IPS DF 6.9 (cell line): ENCODE measurements around the gene ARHGAP21.
"Not testable (repeated sequence)": the region's sequence is repeated elsewhere in the genome, so short reads cannot be mapped to it uniquely, and the experiment has no call there.

Experiments used
- DNase-seq: peaks from one replicate; pipeline ENCODE4 v3.0.0-alpha.2; 2013; ENCODE audit warnings: low read depth, low spot score
- H3K27ac ChIP-seq: one replicate; pipeline ENCODE4 v1.5.1; 2013; ENCODE audit warnings: low read length, control low read depth
- H3K27me3 ChIP-seq: 2 replicates; pipeline ENCODE4 v1.6.1; 2013; ENCODE audit warnings: mild to moderate bottlenecking, low read length; ENCODE audit not compliant: control insufficient read depth, insufficient read depth
- H3K36me3 ChIP-seq: 2 replicates; pipeline ENCODE4 v1.6.1; 2013; ENCODE audit warnings: low read length; ENCODE audit not compliant: control insufficient read depth, insufficient read depth
- H3K4me1 ChIP-seq: 2 replicates; pipeline ENCODE4 v1.6.1; 2013; ENCODE audit warnings: low read length; ENCODE audit not compliant: control insufficient read depth, insufficient read depth
- H3K4me3 ChIP-seq: 2 replicates; pipeline ENCODE4 v1.5.1; 2013; ENCODE audit warnings: mild to moderate bottlenecking, low read length
- H3K9me3 ChIP-seq: 2 replicates; pipeline ENCODE4 v1.6.1; 2013; ENCODE audit warnings: low read length, inconsistent platforms; ENCODE audit not compliant: control insufficient read depth, insufficient read depth
- WGBS: extraction: QIAGEN DNeasy Blood & Tissue Kit; methylation state at CpG from one replicate; pipeline ENCODE4 v1.1.7; 2013; ENCODE audit warnings: mixed read lengths, missing lambda C conversion rate; ENCODE audit not compliant: insufficient read length, insufficient coverage; 5-methylcytosine and 5-hydroxymethylcytosine counted together

Gene ARHGAP21

DNA sequence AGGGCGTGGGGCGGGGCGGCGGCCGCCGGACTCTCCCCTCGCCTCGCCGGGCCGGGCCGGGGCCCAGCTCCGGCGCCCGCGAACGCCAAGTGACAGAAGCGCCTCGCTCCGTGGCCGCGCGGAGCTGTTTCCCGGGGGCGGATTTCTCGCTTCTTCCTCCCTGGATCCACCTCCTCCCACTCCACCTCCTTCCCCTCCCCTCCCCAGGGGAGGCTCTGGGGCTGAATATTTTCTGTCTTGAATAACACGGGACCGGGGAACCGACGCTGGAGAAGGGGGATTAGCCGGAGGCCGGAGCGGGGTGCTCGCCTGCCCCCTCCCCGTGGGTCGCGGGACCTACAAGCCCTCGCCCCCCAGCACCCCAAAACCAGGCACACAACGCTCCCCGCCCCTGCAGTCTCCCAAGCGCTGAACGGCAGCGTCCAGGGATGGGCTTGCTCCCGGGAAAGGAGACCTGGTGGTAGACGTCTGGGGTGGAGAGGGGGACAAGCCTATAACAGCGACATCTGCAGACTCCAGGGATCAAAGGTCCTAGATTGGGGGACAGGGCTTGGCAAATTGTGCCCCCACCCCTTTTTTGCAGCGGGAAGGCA lies at the start of gene ARHGAP21:
ARHGAP21 (minus strand) TSS at position 100 of the 593 bp plus-strand sequence. CDS start 1,988 bp downstream, outside the sequence.
- Histone ChIP-seq H3K4me1 (no peaks in the 10 kb centered on the region), H3K9me3 (no peaks in the 10 kb centered on the region), H3K27me3 (peaks cover 8% of the 10 kb centered on the region; the same call in 1 of the 2 replicates), H3K27ac (no peak within 1 kb of the TSS), H3K36me3 (no peaks in the 10 kb centered on the region), H3K4me3 (peak within 1 kb of the TSS; percentile 90)
- WGBS = no CpG with 5 or more reads among the region's 46 CpGs
- no peak for DNase-seq

DNA sequence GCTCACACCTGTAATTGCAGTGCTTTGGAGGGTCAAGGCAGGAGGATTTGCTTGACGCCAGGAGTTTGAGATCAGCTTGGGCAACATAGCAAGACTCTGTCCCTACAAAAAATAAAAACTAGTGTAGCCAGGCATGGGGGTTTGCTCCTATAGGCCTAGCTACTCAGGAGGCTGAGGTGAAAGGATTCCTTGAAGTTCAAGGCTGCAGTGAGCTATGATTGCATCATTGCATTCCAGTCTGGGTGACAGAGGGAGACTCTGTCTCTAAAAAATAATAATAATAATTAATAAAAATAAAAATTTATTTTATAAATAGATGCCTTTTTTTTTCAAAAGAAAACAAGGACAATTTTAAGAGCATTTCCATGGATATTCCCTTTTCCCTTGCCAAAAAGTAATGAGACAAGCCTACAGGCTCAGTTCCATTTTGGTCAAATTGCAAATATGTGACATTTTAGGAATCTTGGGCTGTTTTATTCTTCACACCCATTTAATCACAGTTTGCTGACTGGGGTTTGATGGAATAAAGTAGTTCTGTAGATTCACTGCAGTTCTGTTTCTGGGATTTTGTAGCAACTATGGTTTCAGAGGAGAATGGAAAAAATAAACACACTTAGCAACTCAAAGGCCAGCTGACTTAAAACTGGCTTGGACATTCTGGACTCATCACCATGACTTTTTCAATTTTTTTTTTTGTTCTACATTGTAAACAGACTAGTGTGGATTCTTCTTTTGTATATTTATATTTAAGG lies 48.4 kb upstream of the ARHGAP21 start:
- WGBS = no CpG with 5 or more reads among the region's 1 CpG
- Histone ChIP-seq H3K36me3 (no peaks in the 10 kb centered on the region), H3K27ac (no peak overlapping the region), H3K9me3 (no peaks in the 10 kb centered on the region), H3K27me3 (no peaks in the 10 kb centered on the region), H3K4me3 (no peak overlapping the region), H3K4me1 (no peaks in the 10 kb centered on the region)
- no peak for DNase-seq

DNA sequence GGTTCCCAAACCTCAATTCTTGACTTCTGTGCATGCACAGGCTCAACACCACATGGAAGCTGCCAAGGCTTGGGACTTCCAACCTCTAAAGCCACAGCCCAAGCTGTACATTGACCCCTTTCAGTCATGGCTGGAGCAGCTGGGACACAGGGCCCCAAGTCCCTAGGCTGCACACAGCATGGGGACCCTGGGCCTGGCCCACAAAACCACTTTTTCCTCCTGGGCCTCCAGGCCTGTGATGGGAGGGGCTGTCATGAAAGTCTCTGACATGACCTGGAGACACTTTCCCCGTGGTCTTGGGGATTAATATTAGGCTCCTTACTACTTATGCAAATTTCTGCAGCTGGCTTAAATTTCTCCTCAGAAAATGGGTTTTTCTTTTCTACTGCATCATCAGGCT lies 41.3 kb upstream of the ARHGAP21 start:
- H3K4me1 ChIP-seq, DNase-seq, H3K4me3 ChIP-seq, H3K27ac ChIP-seq, H3K9me3 ChIP-seq, H3K27me3 ChIP-seq, H3K36me3 ChIP-seq: not testable (repeated sequence)
- WGBS = no CpG with 5 or more reads among the region's 1 CpG

DNA sequence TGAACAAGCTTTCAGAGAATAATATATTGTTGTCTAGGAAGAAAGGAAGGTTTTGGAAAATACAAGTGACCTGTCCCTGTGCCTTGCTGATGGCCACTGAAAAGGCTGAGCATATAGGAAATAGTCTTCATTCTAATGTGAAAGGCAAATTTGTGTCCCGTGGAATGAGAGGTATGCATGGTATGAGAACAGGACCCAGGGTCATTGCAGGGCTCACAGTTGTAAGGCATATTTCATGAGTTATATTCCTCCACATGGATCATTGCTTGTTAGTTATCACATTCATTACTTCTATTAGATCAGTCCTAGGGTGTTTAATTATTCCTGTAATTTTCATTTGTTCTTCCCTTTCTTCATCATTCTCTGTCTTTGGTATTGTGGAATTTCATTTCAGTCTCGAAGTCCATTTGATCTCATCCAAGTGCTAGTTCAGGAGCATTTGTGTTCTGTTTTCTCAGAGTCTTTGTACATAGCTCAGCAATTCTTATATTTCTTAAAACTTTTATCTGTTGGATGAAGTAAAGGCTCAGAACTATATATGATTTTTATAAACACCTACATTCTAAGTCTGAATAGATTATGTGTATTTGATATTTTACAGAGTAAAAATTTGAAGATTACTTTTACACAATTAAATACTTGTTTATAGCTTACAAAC lies 39.4 kb upstream of the ARHGAP21 start:
- Histone ChIP-seq H3K36me3 (no peaks in the 10 kb centered on the region), H3K9me3 (no peaks in the 10 kb centered on the region; the same call in 1 of the 2 replicates), H3K4me3 (no peak overlapping the region), H3K27ac (no peak overlapping the region), H3K27me3 (no peaks in the 10 kb centered on the region), H3K4me1 (no peaks in the 10 kb centered on the region; the same call in none of the 2 replicates)
- DNase-seq = peak; percentile 13
- no CpG with 5 or more reads among the region's 2 CpGs for WGBS

DNA sequence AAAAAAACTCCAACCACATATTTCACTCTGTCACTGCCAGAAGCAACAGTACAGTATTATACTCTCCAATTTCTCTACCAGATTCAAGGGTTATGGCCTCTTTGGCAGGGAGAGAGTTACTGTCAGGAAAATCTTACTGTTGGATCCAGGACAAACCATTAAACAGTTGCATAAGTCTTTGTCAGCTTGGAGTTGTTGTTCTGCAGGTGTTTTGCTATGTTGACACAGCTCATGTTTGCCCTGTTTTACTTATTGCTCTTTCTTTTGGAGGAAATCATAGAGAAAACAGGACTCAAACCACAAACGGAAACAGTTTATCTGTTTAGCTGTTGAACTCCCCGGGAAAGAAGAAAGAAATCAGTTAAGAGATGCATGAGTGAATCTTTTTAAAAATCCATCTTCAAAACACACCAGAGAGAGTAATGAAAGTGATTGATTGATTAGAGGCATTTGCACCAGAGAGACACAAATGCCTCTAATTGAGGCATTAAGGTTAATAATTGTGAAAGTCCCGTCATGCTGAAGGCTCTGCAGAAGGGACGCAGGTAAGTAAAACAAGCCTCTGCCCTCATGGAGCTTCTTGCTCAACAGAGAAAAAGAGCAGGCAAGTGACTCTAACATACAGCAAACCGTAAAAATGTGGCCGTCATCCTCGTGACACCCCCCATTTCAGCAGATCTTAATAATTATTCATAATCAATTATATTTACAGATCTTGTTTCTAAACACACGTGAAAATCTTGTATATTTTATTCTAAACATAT lies 38.7 kb upstream of the ARHGAP21 start:
- Histone ChIP-seq H3K4me3 (no peak overlapping the region), H3K4me1 (no peaks in the 10 kb centered on the region; the same call in none of the 2 replicates), H3K27me3 (no peaks in the 10 kb centered on the region), H3K9me3 (no peaks in the 10 kb centered on the region; the same call in 1 of the 2 replicates), H3K27ac (no peak overlapping the region), H3K36me3 (no peaks in the 10 kb centered on the region)
- DNase-seq = no peak
- WGBS = no CpG with 5 or more reads among the region's 8 CpGs

DNA sequence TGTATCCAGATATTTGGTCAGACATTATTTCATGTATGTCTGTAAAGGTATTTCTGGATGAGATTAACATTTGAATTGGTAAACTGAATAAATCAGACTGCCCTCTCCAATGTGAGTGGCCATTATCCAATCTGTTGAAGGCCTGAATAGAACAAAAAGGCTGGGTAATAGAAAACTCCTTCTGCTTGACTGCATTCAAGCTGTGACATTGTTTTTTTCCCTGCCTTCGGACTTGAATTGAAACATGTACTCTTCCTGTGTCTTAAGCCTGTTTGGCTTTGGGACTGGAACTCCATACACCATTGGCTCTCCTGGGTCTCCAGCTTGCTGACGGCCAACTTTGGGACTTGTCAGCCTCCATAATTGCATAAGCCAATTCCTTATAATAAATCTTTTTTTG lies 36.0 kb upstream of the ARHGAP21 start:
- Histone ChIP-seq H3K27ac (no peak overlapping the region), H3K36me3 (no peaks in the 10 kb centered on the region), H3K4me1 (no peaks in the 10 kb centered on the region; the same call in none of the 2 replicates), H3K4me3 (no peak overlapping the region), H3K27me3 (no peaks in the 10 kb centered on the region), H3K9me3 (no peaks in the 10 kb centered on the region)
- DNase-seq = no peak
- no CpG with 5 or more reads among the region's 2 CpGs for WGBS

DNA sequence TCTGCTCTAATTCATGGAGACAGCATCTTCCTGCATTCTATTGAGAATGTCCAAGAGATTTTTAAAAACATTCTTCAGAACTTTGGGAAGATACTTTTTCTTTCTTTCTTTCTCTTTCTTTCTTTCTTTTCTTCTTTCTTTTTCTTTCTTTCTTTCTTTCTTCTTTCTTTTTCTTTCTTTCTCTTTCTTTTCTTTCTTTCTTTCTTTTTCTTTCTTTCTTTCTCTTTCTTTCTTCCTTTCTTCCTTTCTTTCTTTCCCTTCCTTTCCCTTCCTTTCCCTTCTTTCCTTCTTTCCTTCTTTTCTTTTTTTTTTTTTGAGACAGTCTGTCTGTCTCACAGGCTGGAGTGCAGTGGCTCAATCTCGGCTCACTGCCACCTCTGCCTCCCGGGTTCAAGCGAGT lies 34.6 kb upstream of the ARHGAP21 start:
- not testable (repeated sequence) for H3K9me3 ChIP-seq, DNase-seq, H3K4me1 ChIP-seq, H3K4me3 ChIP-seq, H3K27ac ChIP-seq, H3K27me3 ChIP-seq, H3K36me3 ChIP-seq
- WGBS = no CpG with 5 or more reads among the region's 3 CpGs

DNA sequence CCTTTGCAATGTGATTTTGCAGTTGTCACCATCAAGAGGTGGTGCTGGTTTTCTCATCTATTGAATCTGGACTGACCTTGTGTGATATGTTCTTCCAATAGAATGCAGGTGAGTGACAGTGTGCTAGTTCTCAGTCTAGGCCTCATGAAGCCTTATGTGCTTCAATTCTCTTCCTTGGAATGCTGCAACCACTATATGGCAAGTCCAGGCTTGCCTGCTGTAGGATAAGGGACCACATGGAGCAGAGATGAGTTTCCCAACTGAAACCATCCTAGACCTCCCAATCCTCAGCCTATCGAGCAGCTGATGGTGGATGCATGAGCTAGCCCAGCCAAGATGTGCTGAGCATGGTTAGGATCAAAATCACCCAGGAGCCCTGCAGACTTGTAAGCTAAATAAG lies 32.6 kb upstream of the ARHGAP21 start:
- no peak for DNase-seq
- H3K9me3 ChIP-seq = no peaks in the 10 kb centered on the region
- no peaks in the 10 kb centered on the region for H3K36me3 ChIP-seq
- no peak overlapping the region for H3K4me3 ChIP-seq
- H3K27ac ChIP-seq = no peak overlapping the region
- no CpG with 5 or more reads among the region's 1 CpG for WGBS
- no peaks in the 10 kb centered on the region; the same call in 1 of the 2 replicates for H3K4me1 ChIP-seq
- H3K27me3 ChIP-seq = no peaks in the 10 kb centered on the region

DNA sequence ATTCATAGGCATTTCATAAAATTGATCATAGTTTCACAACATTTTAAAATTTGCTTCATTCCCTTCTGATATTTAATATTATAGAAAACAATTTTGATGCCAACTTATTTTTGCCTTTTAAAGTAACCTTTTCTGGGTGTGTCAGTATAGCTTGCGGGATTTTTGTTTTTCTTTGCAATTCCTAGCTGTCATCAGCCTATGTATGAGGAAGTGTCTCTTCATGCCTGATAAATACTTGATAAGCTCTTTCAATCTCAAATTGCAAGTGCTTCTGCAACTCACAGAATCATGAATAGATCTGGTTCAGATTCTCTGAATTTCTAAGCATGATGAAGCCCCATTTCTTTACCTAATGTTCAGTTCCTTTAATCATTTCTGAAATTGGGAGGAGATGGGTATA lies 28.0 kb upstream of the ARHGAP21 start:
- no peaks in the 10 kb centered on the region for H3K4me1 ChIP-seq
- WGBS = no CpG with 5 or more reads among the region's 1 CpG
- H3K9me3 ChIP-seq = no peaks in the 10 kb centered on the region
- no peak overlapping the region for H3K27ac ChIP-seq
- no peak for DNase-seq
- no peak overlapping the region for H3K4me3 ChIP-seq
- no peaks in the 10 kb centered on the region for H3K36me3 ChIP-seq
- H3K27me3 ChIP-seq = no peaks in the 10 kb centered on the region

DNA sequence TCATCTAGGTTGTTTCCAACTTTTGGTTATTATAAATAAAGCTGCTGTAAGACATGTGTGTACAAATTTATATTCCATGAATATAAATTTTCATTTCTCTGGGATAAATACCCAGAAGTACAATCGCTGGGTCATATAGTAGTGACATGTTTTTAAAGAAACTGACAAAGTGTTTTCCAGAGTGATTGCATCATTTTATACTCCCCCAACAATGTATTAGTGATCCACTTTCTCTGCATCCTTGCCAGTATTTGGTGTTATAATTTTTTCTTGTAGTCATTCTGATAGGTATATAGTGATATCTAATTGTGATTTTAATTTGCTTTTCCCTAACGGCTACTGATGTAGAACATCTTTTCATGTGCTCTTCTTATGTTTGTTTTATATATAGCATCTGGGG lies 27.0 kb upstream of the ARHGAP21 start:
- H3K27me3 ChIP-seq = no peaks in the 10 kb centered on the region
- H3K4me1 ChIP-seq = no peaks in the 10 kb centered on the region
- WGBS = no CpG with 5 or more reads among the region's 2 CpGs
- no peaks in the 10 kb centered on the region for H3K36me3 ChIP-seq
- H3K9me3 ChIP-seq = no peaks in the 10 kb centered on the region
- H3K4me3 ChIP-seq = no peak overlapping the region
- H3K27ac ChIP-seq = no peak overlapping the region
- no peak for DNase-seq
